Activated CD8-positive, alpha-beta memory T cell treated with anti-CD3 and anti-CD28 coated beads, Interleukin-2, amount 50 U/mL, for 24 hours (primary cell): Measurements from ENCODE around the gene ACER1.
"Not testable (repeated sequence)": the region's sequence is repeated elsewhere in the genome, so short reads cannot be mapped to it uniquely, and the experiment has no call there.

Experiments used
- DNase-seq: peaks from one replicate; pipeline ENCODE4 v3.0.0-alpha.2; 2020; ENCODE audit errors: extremely low read depth

Gene ACER1

GRCh38 chr19:6333439-6333838 is at the start of gene ACER1:
TSS of gene ACER1 (minus strand) at chr19:6333612. CDS start at chr19:6333551, 61 bp downstream.
- DNase-seq: no peak

GRCh38 chr19:6383188-6383587 is 49.8 kb upstream of the ACER1 start:
- no peak for DNase-seq

GRCh38 chr19:6381030-6381750 is 47.8 kb upstream of the ACER1 start:
- DNase-seq: no peak

- no peak for DNase-seq
Measured at GRCh38 chr19:6379744-6380143, 46.3 kb upstream of the ACER1 start.

- DNase-seq: no peak
Measured at GRCh38 chr19:6378486-6378885, 45.1 kb upstream of the ACER1 start.

GRCh38 chr19:6378041-6378440 is 44.6 kb upstream of the ACER1 start:
- no peak for DNase-seq

GRCh38 chr19:6376512-6377190 is 43.2 kb upstream of the ACER1 start:
- no peak for DNase-seq

- no peak for DNase-seq
Measured at GRCh38 chr19:6375411-6376010, 42.1 kb upstream of the ACER1 start, which contains the start of gene PSPN. TSS of gene PSPN (minus strand) at chr19:6375933. CDS start at chr19:6375849, 84 bp downstream.

GRCh38 chr19:6374711-6375410 is 41.4 kb upstream of the ACER1 start:
- DNase-seq: no peak

- DNase-seq: no peak
Measured at GRCh38 chr19:6374161-6374709, 40.8 kb upstream of the ACER1 start.

GRCh38 chr19:6373813-6374108 is 40.3 kb upstream of the ACER1 start:
- DNase-seq: no peak

GRCh38 chr19:6373096-6373812 is 39.8 kb upstream of the ACER1 start:
- DNase-seq: peak; percentile 98

- DNase-seq: peak; percentile 94
Measured at GRCh38 chr19:6372594-6373095, 39.2 kb upstream of the ACER1 start, which contains the start of gene ALKBH7. TSS of gene ALKBH7 (plus strand) at chr19:6372794. CDS start at chr19:6372821, 27 bp downstream.

- DNase-seq: no peak
Measured at GRCh38 chr19:6364353-6364752, 30.9 kb upstream of the ACER1 start.

- DNase-seq: no peak
Measured at GRCh38 chr19:6362351-6362801, 29.0 kb upstream of the ACER1 start.

GRCh38 chr19:6362027-6362350 is 28.6 kb upstream of the ACER1 start:
- DNase-seq: no peak

GRCh38 chr19:6360857-6361216 is 27.4 kb upstream of the ACER1 start:
- not testable (repeated sequence) for DNase-seq

- not testable (repeated sequence) for DNase-seq
Measured at GRCh38 chr19:6360445-6360844, 27.0 kb upstream of the ACER1 start.

GRCh38 chr19:6359568-6360341 is 26.3 kb upstream of the ACER1 start:
- DNase-seq: no peak

- DNase-seq: no peak
Measured at GRCh38 chr19:6358003-6358402, 24.6 kb upstream of the ACER1 start.

GRCh38 chr19:6357174-6357573 is 23.8 kb upstream of the ACER1 start:
- DNase-seq: no peak
